B cell (primary cell): ENCODE measurements around the gene GOLT1B. TPM values are rescaled to one million over a fixed set of nuclear protein-coding genes. Genes with fewer than 3 reads are reported as not detected.

Experiments
- ATAC-seq: fragments of 200-7000 bp; cut with Tn5 transposase; one replicate; pipeline ENCODE4 v1.10.0; 2021; ENCODE audit warnings: low read depth, mild to moderate bottlenecking, moderate number of reproducible peaks, moderate library complexity
- CTCF ChIA-PET: fragments of 350-600 bp; sonication (Branson Sonifier 250); formaldehyde crosslinking; loops from one replicate; lab custom pipeline; 2021; ENCODE audit warnings: antibody characterized with exemption, inconsistent platforms; lab: Charles Lee
- POLR2A ChIA-PET: fragments of 350-600 bp; sonication (Branson Sonifier 250); formaldehyde crosslinking; loops from one replicate; lab custom pipeline; 2021; ENCODE audit warnings: antibody characterized with exemption; lab: Charles Lee
- DNase-seq: peaks from one replicate; pipeline ENCODE4 v3.0.0; 2013
- H2AFZ ChIP-seq: 2 replicates; pipeline ENCODE4 v1.6.1; 2012; ENCODE audit warnings: mild to moderate bottlenecking, low read depth, low read length; ENCODE audit not compliant: insufficient read depth, poor library complexity, severe bottlenecking
- H3K27ac ChIP-seq, 2 donors: 1 replicate in 1 of 2; 2 replicates in 1 of 2; pipeline ENCODE4 v1.5.1; 2012 to 2013; ENCODE audit warnings: low read length in 2 of 2, mild to moderate bottlenecking in 2 of 2, moderate library complexity in 1 of 2
- H3K27me3 ChIP-seq, 4 experiments: fragments of 200-600 bp in 1 of 4; sonication (generic) in 1 of 4; replicated peaks in 1 of 4; 1 replicate in 2 of 4; 2 replicates in 2 of 4; pipeline versions ENCODE4 v1.6.1 to v1.7.0; 2013 to 2016; ENCODE audit warnings: low read length in 3 of 4, mild to moderate bottlenecking in 2 of 4, mixed read lengths in 1 of 4, moderate library complexity in 1 of 4; ENCODE audit not compliant: insufficient read depth in 4 of 4, control insufficient read depth in 3 of 4; ENCODE audit errors: control extremely low read depth in 1 of 4
- H3K36me3 ChIP-seq, 2 experiments: replicated peaks in 1 of 2; 1 replicate in 1 of 2; 2 replicates in 1 of 2; pipeline versions ENCODE4 v1.6.1 to v1.7.1; 2013; ENCODE audit warnings: low read length in 1 of 2; ENCODE audit not compliant: insufficient read depth in 2 of 2, control insufficient read depth in 1 of 2; ENCODE audit errors: control extremely low read depth in 1 of 2, extremely low read depth in 1 of 2
- H3K4me1 ChIP-seq, 2 donors: fragments of 200-600 bp in 1 of 2; sonication (generic) in 1 of 2; 1 replicate in 1 of 2; 2 replicates in 1 of 2; pipeline versions ENCODE4 v1.5.1 to v1.6.1; 2013 to 2017; ENCODE audit warnings: low read length in 2 of 2; ENCODE audit not compliant: control insufficient read depth in 2 of 2, insufficient read depth in 2 of 2
- H3K4me2 ChIP-seq: replicated peaks from 2 replicates; pipeline ENCODE3; 2012; ENCODE audit warnings: mild to moderate bottlenecking, low read depth, low read length; ENCODE audit not compliant: poor library complexity, severe bottlenecking
- H3K4me3 ChIP-seq, 5 experiments: fragments of 200-600 bp in 1 of 5; sonication (generic) in 1 of 5; 1 replicate in 3 of 5; 2 replicates in 2 of 5; pipeline versions ENCODE4 v1.5.1 to v1.7.0; 2011 to 2016; ENCODE audit warnings: low read length in 4 of 5, mild to moderate bottlenecking in 4 of 5, low read depth in 2 of 5, control low read depth in 1 of 5, moderate library complexity in 1 of 5; ENCODE audit not compliant: insufficient read depth in 1 of 5; ENCODE audit errors: control extremely low read depth in 1 of 5, extremely low read depth in 1 of 5
- H3K79me2 ChIP-seq: fragments of 200-600 bp; sonication (generic); one replicate; pipeline ENCODE4 v1.6.0; 2016; ENCODE audit warnings: low read length; ENCODE audit not compliant: control insufficient read depth, insufficient read depth
- H3K9ac ChIP-seq: fragments of 200-600 bp; sonication (generic); 2 replicates; pipeline ENCODE4 v1.6.1; 2017; ENCODE audit warnings: mild to moderate bottlenecking, low read length, moderate library complexity
- H3K9me3 ChIP-seq, 3 donors: one replicate each; pipeline versions ENCODE4 v1.6.1 to v1.7.1; 2013; ENCODE audit warnings: low read length in 2 of 3; ENCODE audit not compliant: control insufficient read depth in 2 of 3, insufficient read depth in 1 of 3; ENCODE audit errors: control extremely low read depth in 1 of 3
- H4K20me1 ChIP-seq: 2 replicates; pipeline ENCODE4 v1.6.0; 2012; ENCODE audit warnings: mild to moderate bottlenecking, low read length; ENCODE audit not compliant: insufficient read depth, control insufficient read depth, poor library complexity, severe bottlenecking
- H3K27ac Mint-ChIP-seq: one replicate; pipeline ENCODE4 v1.8.0; 2021; ENCODE audit warnings: mixed read lengths
- H3K27me3 Mint-ChIP-seq: one replicate; pipeline ENCODE4 v1.8.0; 2021; ENCODE audit warnings: mixed read lengths
- H3K4me1 Mint-ChIP-seq: one replicate; pipeline ENCODE4 v1.8.0; 2021; ENCODE audit warnings: mixed read lengths
- H3K4me3 Mint-ChIP-seq: one replicate; pipeline ENCODE4 v1.8.0; 2021; ENCODE audit warnings: mixed read lengths
- H3K9me3 Mint-ChIP-seq: one replicate; pipeline ENCODE4 v1.8.0; 2022; ENCODE audit warnings: mixed read lengths; ENCODE audit not compliant: insufficient read depth
- EZH2 ChIP-seq: IDR thresholded peaks from 2 replicates; pipeline ENCODE4 v1.6.1; 2012; ENCODE audit warnings: borderline replicate concordance, low read depth, mild to moderate bottlenecking, moderate library complexity, low read length; ENCODE audit not compliant: insufficient read depth, poor library complexity, severe bottlenecking
- WGBS: methylation state at CpG from one replicate; pipeline ENCODE4 v1.1.5; 2013; ENCODE audit warnings: missing lambda C conversion rate; ENCODE audit not compliant: insufficient coverage; 5-methylcytosine and 5-hydroxymethylcytosine counted together
- intact Hi-C: fragments of 100-400 bp; cut with micrococcal nuclease; formaldehyde crosslinking; loops from one replicate; pipeline ENCODE4 v1.10.0; 2022
- polyA plus RNA-seq: library from polyadenylated mRNA; depleted of rRNA; stranded (reverse); fragments of >200 nt; gene quantifications from 2 replicates; pipeline ENCODE4 v1.2.3, GENCODE V29; 2012
- total RNA-seq, 2 donors: library from RNA; stranded (reverse); fragments of 120-200 nt in 1 of 2; gene quantifications; 1 replicate in 1 of 2; 2 replicates in 1 of 2; pipeline versions ENCODE4 v1.2.3 to v1.2.4, GENCODE V29; 2013 to 2022
- TF ChIP-seq, protein P1 (sequence below): fragments of 200-600 bp; IDR thresholded peaks from one replicate; pipeline ENCODE4 v1.8.0; 2022; ENCODE audit warnings: antibody characterized with exemption, mild to moderate bottlenecking

Gene GOLT1B
- total and polyA plus RNA-seq, 2 donors (not counting 1 experiment from before 2014, with no cell fraction given), result 8.2 to 25.1 TPM

DNA sequence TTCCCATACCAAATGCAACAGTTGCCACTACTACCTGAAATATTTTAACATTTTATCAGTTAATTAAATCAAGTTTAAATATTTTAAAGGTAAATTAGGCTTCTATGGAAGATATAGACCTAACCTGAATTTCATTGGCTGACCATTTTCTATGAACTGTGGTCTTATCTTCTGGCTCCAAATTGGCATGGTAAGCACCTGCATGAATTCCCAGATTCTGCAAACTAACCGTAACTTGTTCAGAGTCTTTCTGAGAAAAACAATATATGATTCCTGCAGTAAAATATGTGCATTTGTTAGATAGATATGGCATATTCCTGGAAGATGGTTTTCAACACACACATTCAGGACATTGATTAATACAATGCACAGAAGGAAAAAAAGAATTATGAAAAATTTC is 26.0 kb upstream of the GOLT1B start:
- Histone ChIP-seq H4K20me1 (no peaks in the 10 kb centered on the region), H3K79me2 (no peaks in the 10 kb centered on the region), H3K4me2 (no peak overlapping the region), H3K4me1 (no peaks in the 10 kb centered on the region), H3K27me3 (no peaks in the 10 kb centered on the region), H3K9me3 (no peaks in the 10 kb centered on the region), H3K36me3 (peaks cover 3 to 83% of the 10 kb centered on the region in 2 experiments), H2AFZ (no peak overlapping the region), H3K9ac (no peak overlapping the region), H3K27ac (no peak overlapping the region), H3K4me3 (no peak overlapping the region)
- H3K4me3 Mint-ChIP-seq, result no peak overlapping the region
- no peaks in the 10 kb centered on the region for H3K9me3 Mint-ChIP-seq
- DNase-seq, result no peak
- no CpG with 5 or more reads among the region's 1 CpG for WGBS
- no peaks in the 10 kb centered on the region for H3K4me1 Mint-ChIP-seq
- intact Hi-C loops, result no loop called here
- no peak for TF ChIP-seq EZH2
- ATAC-seq, result no peak
- H3K27me3 Mint-ChIP-seq, result no peaks in the 10 kb centered on the region
- CTCF ChIA-PET, result no interaction called here
- no peak overlapping the region for H3K27ac Mint-ChIP-seq
- POLR2A ChIA-PET, result no interaction called here

DNA sequence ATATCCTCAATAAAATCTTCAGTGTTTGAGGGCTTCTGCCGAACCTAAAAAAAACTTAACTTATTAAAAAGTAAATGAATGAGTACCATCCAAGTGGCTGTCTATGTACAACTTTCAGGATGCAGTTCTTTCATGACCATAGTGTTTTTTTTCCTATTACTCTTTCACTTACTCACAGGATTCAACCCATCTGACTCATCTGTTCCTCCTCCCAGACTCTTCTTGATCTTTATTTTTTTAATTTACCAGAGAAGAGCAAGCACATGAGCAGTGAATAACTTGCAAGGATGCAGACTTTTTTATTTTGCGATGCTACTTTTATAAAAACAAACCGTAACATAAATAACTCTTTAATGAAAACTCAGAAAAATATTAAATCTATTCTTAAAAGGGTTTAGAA is 24.6 kb upstream of the GOLT1B start:
- H3K27ac ChIP-seq, result no peak overlapping the region
- POLR2A ChIA-PET, result no interaction called here
- intact Hi-C loops, result no loop called here

More for the DNA sequence above, 24.6 kb upstream of the GOLT1B start:
- Histone ChIP-seq H3K9ac (no peak overlapping the region), H3K27me3 (no peaks in the 10 kb centered on the region), H3K36me3 (peaks cover 3 to 83% of the 10 kb centered on the region in 2 experiments), H2AFZ (no peak overlapping the region), H3K4me2 (no peak overlapping the region), H3K4me3 (no peak overlapping the region), H4K20me1 (no peaks in the 10 kb centered on the region), H3K9me3 (no peaks in the 10 kb centered on the region), H3K4me1 (no peaks in the 10 kb centered on the region), H3K79me2 (no peaks in the 10 kb centered on the region)
- Mint-ChIP-seq H3K4me3 (no peak overlapping the region), H3K27ac (no peak overlapping the region), H3K27me3 (no peaks in the 10 kb centered on the region), H3K4me1 (no peaks in the 10 kb centered on the region), H3K9me3 (no peaks in the 10 kb centered on the region)
- TF ChIP-seq, protein P1, sequence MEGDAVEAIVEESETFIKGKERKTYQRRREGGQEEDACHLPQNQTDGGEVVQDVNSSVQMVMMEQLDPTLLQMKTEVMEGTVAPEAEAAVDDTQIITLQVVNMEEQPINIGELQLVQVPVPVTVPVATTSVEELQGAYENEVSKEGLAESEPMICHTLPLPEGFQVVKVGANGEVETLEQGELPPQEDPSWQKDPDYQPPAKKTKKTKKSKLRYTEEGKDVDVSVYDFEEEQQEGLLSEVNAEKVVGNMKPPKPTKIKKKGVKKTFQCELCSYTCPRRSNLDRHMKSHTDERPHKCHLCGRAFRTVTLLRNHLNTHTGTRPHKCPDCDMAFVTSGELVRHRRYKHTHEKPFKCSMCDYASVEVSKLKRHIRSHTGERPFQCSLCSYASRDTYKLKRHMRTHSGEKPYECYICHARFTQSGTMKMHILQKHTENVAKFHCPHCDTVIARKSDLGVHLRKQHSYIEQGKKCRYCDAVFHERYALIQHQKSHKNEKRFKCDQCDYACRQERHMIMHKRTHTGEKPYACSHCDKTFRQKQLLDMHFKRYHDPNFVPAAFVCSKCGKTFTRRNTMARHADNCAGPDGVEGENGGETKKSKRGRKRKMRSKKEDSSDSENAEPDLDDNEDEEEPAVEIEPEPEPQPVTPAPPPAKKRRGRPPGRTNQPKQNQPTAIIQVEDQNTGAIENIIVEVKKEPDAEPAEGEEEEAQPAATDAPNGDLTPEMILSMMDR, result no peak
- no peak for TF ChIP-seq EZH2
- no peak for DNase-seq
- no peak for ATAC-seq
- CTCF ChIA-PET, result no interaction called here
- no CpG with 5 or more reads among the region's 3 CpGs for WGBS
